HepG2 (cell line): ENCODE data around the gene EHBP1.
A peak's percentile ranks its signal among the peaks of the same experiment; 100 is the strongest.

ENCODE experiments used
- CHD4 ChIP-seq: fragments of 200-600 bp; sonication (generic); IDR thresholded peaks from 2 replicates; pipeline ENCODE4 v1.7.0; 2017; ENCODE audit warnings: mild to moderate bottlenecking, low read length, borderline replicate concordance
- CTCF ChIP-seq: sonication (generic); formaldehyde crosslinking; IDR thresholded peaks from 2 replicates; pipeline ENCODE4 v1.5.0; 2020; ENCODE audit warnings: mild to moderate bottlenecking, missing genetic modification reagents, moderate library complexity
- FOXP4 ChIP-seq: sonication (generic); formaldehyde crosslinking; IDR thresholded peaks from 2 replicates; pipeline ENCODE4 v1.4.0; 2020; ENCODE audit warnings: missing genetic modification reagents
- GABPA ChIP-seq, 2 experiments: IDR thresholded peaks; 2 replicates each; pipeline ENCODE4 v1.6.1; 2011 to 2016; ENCODE audit warnings: low read depth in 2 of 2, low read length in 1 of 2, missing biosample characterization in 1 of 2, missing genetic modification characterization in 1 of 2
- HDAC2 ChIP-seq: sonication (generic); formaldehyde crosslinking; IDR thresholded peaks from 2 replicates; pipeline ENCODE4 v1.4.0; 2020; ENCODE audit warnings: missing genetic modification reagents
- MLX ChIP-seq: IDR thresholded peaks from 2 replicates; pipeline ENCODE4 v1.6.1; 2016
- POLR2A ChIP-seq, 2 experiments: IDR thresholded peaks; 2 replicates each; pipeline ENCODE4 v1.6.1; 2011; ENCODE audit warnings: low read depth in 2 of 2, low read length in 2 of 2, mild to moderate bottlenecking in 1 of 2, moderate library complexity in 1 of 2; ENCODE audit not compliant: insufficient read depth in 1 of 2
- SIN3A ChIP-seq: IDR thresholded peaks from 2 replicates; pipeline ENCODE4 v1.6.1; 2011; ENCODE audit warnings: low read depth, mild to moderate bottlenecking, control low read depth, low read length, borderline replicate concordance
- SRF ChIP-seq: IDR thresholded peaks from 2 replicates; pipeline ENCODE4 v1.6.1; 2011; ENCODE audit warnings: mild to moderate bottlenecking, low read depth, low read length, moderate library complexity
- TBP ChIP-seq: sonication (generic); formaldehyde crosslinking; IDR thresholded peaks from 2 replicates; pipeline ENCODE4 v1.5.0; 2020; ENCODE audit warnings: missing genetic modification reagents
- UBTF ChIP-seq: sonication (generic); formaldehyde crosslinking; IDR thresholded peaks from 2 replicates; pipeline ENCODE4 v1.4.0; 2020; ENCODE audit warnings: mild to moderate bottlenecking, missing genetic modification reagents
- ZNF451 ChIP-seq: sonication (generic); formaldehyde crosslinking; IDR thresholded peaks from 2 replicates; pipeline ENCODE4 v1.5.0; 2020; ENCODE audit warnings: mild to moderate bottlenecking, missing genetic modification reagents
- ZNF776 ChIP-seq: sonication (generic); formaldehyde crosslinking; IDR thresholded peaks from 2 replicates; pipeline ENCODE4 v1.4.0; 2020; ENCODE audit warnings: mild to moderate bottlenecking, missing genetic modification reagents
- ZNF790 ChIP-seq: sonication (generic); formaldehyde crosslinking; IDR thresholded peaks from 2 replicates; pipeline ENCODE4 v1.8.0; 2022; ENCODE audit warnings: missing genetic modification reagents, mild to moderate bottlenecking, borderline replicate concordance

- TF ChIP-seq UBTF (CRISPR knock-in tag) (no peak), FOXP4 (CRISPR knock-in tag) (no peak), CHD4 (no peak), POLR2A (IDR thresholded peaks at IDR 0.05; ENCODE audit: insufficient read depth in 1 of 2, low read depth in 2 of 2, low read length in 2 of 2) (no peak), HDAC2 (CRISPR knock-in tag) (no peak), TBP (CRISPR knock-in tag) (no peak), CTCF (CRISPR knock-in tag) (no peak), SRF (no peak), ZNF790 (CRISPR knock-in tag) (no peak), ZNF451 (CRISPR knock-in tag) (no peak), SIN3A (0 out of 2 replicates have a peak, but pooled peaks have one; percentile 12), GABPA (IDR thresholded peaks at IDR 0.05; ENCODE audit: low read depth, low read length) (no peak), GABPA (CRISPR knock-in tag; IDR thresholded peaks at IDR 0.05; ENCODE audit: low read depth) (no peak), MLX (no peak), ZNF776 (CRISPR knock-in tag) (no peak)
These were observed 343.9 kb downstream of the EHBP1 start for GRCh38 chr2:63049211-63049969.
